Adrenal gland (tissue), 12 donors: Measurements from ENCODE around the gene PRKG1. TPM values are rescaled to one million over a fixed set of nuclear protein-coding genes. Genes with fewer than 3 reads are reported as not detected.
"Not testable (repeated sequence)": the region's sequence is repeated elsewhere in the genome, so short reads cannot be mapped to it uniquely, and the experiment has no call there.

Experiments
- DNase-seq, 7 donors: peaks; one replicate each; pipeline ENCODE4 v3.0.0-alpha.2; 2019 to 2020
- H3K27ac ChIP-seq, 5 donors: fragments of 200-600 bp; sonication (generic) in 4 of 5; 1 replicate in 3 of 5; 2 replicates in 2 of 5; pipeline versions ENCODE4 v1.5.1 to v1.8.0; 2016 to 2020; ENCODE audit warnings: mild to moderate bottlenecking in 1 of 5
- H3K27me3 ChIP-seq: fragments of 200-600 bp; 2 replicates; pipeline ENCODE4 v1.8.0; 2021
- H3K36me3 ChIP-seq, 2 donors: fragments of 200-600 bp; replicated peaks in 1 of 2; 1 replicate in 1 of 2; 2 replicates in 1 of 2; pipeline versions ENCODE4 v1.5.1 to v1.8.0; 2018 to 2022
- H3K4me1 ChIP-seq, 2 donors: fragments of 200-600 bp; replicated peaks in 1 of 2; 1 replicate in 1 of 2; 2 replicates in 1 of 2; pipeline versions ENCODE4 v1.5.1 to v1.8.0; 2018 to 2021
- H3K4me3 ChIP-seq, 4 donors: fragments of 200-600 bp; sonication (generic) in 3 of 4; one replicate each; pipeline ENCODE4 v1.5.1; 2016 to 2018
- H3K9me3 ChIP-seq, 3 donors: fragments of 200-600 bp; sonication (generic) in 1 of 3; replicated peaks in 1 of 3; 1 replicate in 2 of 3; 2 replicates in 1 of 3; pipeline versions ENCODE4 v1.5.1 to v1.8.0; 2016 to 2021
- POLR2A ChIP-seq, 2 donors: fragments of 450-650 bp; IDR thresholded peaks; one replicate each; pipeline ENCODE4 v1.6.1; 2017; ENCODE audit warnings: antibody characterized with exemption in 2 of 2, mild to moderate bottlenecking in 2 of 2, moderate library complexity in 1 of 2
- WGBS, 4 donors: extraction: QIAGEN DNeasy Blood & Tissue Kit in 2 of 4; methylation state at CpG; one replicate each; pipeline versions ENCODE4 v1.1.5 to v1.1.7; 2013 to 2017; 5-methylcytosine and 5-hydroxymethylcytosine counted together
- intact Hi-C, 2 donors: fragments of 100-400 bp; cut with DNase I; formaldehyde crosslinking; loops; one replicate each; pipeline versions ENCODE4 v1.14.1 to v1.15.0; 2022 to 2023
- polyA plus RNA-seq, 3 donors: library from polyadenylated mRNA; stranded (reverse); fragments of 200-250 nt in 2 of 3; fragments of 350-450 nt in 1 of 3; fragmentation: Illumina TruSeq in 1 of 3; extraction: RNeasy Lipid Tissue Mini Kit (QIAGEN cat#74804) in 1 of 3; gene quantifications; one replicate each; pipeline ENCODE4 v1.2.3, GENCODE V29; 2013 to 2014
- total RNA-seq, 9 donors: library from RNA; depleted of rRNA in 4 of 9; stranded (reverse); fragments of >200 nt in 4 of 9; fragments of 120-200 nt in 1 of 9; fragmentation: NEBNext Ultra II Directional in 1 of 9; extraction: Animal tissue kit (Norgen Biotek cat#: 25700) in 1 of 9; gene quantifications; one replicate each; pipeline versions ENCODE4 v1.1.0 to v1.2.4, GENCODE V29; 2013 to 2023
- TF ChIP-seq, protein P1 (sequence below), 6 experiments: fragments of 450-650 bp in 4 of 6; fragments of 200-600 bp in 2 of 6; sonication (generic) in 1 of 6; IDR thresholded peaks; 1 replicate in 5 of 6; 2 replicates in 1 of 6; pipeline versions ENCODE4 v1.5.1 to v1.8.0; 2016 to 2021; ENCODE audit warnings: antibody characterized with exemption in 6 of 6, mild to moderate bottlenecking in 2 of 6, moderate library complexity in 1 of 6
- donor health status: healthy with polysubstance abuse.
- donor health status: Bipolar disorder and iron deficiency.
- donor health status: DM: yes; HTN: yes; CAD: no.
- donor health status: DM: no; HTN: no; CAD: no.
- donor health status: DM: no; HTN: no; CAD: no.
- donor health status: DM: yes; HTN: yes; CAD: no.

Gene PRKG1
- total and polyA plus RNA-seq, 12 donors = 6.9 to 104 (median 29.7) TPM

DNA sequence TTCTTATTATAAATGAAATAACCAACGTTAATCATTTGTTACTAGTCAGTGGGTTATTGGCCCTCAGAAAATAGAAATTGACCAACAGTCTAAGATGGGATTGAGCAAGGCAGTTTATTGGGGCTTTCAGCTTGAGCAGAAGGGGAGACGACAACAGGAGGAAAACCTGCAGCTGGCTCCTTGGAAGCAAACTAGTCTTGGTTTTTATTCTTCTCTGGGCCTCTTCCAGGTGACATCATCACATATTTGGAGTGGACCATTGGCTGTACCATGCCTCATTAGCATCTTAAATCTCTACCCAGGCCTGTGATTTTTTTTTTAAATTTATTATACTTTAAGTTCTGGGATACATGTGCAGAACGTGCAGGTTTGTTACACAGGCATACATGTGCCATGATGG, 684.1 kb downstream of the PRKG1 start:
- intact Hi-C loops = no loop called here
- 89 to 95% (median 94%) methylated on average over 3 of the region's 3 CpGs for WGBS, 4 donors
- no peak overlapping the region for H3K4me3 ChIP-seq
- no peaks in the 10 kb centered on the region for H3K27me3 ChIP-seq
- no peak for DNase-seq
- no peaks in the 10 kb centered on the region for H3K4me1 ChIP-seq
- H3K36me3 ChIP-seq = no peaks in the 10 kb centered on the region
- TF ChIP-seq, protein P1, sequence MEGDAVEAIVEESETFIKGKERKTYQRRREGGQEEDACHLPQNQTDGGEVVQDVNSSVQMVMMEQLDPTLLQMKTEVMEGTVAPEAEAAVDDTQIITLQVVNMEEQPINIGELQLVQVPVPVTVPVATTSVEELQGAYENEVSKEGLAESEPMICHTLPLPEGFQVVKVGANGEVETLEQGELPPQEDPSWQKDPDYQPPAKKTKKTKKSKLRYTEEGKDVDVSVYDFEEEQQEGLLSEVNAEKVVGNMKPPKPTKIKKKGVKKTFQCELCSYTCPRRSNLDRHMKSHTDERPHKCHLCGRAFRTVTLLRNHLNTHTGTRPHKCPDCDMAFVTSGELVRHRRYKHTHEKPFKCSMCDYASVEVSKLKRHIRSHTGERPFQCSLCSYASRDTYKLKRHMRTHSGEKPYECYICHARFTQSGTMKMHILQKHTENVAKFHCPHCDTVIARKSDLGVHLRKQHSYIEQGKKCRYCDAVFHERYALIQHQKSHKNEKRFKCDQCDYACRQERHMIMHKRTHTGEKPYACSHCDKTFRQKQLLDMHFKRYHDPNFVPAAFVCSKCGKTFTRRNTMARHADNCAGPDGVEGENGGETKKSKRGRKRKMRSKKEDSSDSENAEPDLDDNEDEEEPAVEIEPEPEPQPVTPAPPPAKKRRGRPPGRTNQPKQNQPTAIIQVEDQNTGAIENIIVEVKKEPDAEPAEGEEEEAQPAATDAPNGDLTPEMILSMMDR (IDR thresholded peaks at IDR 0.05) = no peak
- no peak for TF ChIP-seq POLR2A (IDR thresholded peaks at IDR 0.05)
- no peak overlapping the region for H3K27ac ChIP-seq
- H3K9me3 ChIP-seq = no peaks in the 10 kb centered on the region

DNA sequence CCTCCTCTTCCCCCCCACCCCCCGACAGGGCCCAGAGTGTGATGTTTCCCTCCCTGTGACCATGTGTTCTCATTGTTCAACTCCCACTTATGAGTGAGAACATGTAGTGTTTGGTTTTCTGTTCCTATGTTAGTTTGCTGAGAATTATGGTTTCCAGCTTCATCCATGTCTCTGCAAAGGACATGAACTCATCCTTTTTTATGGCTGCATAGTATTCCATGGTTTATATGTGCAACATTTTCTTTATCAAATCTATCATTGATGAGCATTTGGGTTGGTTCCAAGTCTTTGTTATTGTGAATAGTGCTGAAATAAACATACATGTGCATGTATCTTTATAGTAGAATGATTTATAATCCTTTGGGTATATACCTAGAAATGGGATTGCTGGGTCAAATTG, 684.6 kb downstream of the PRKG1 start:
- WGBS, 4 donors = 84 to 100% (median 94%) methylated on average over 1 of the region's 1 CpG
- intact Hi-C loops, H3K9me3 ChIP-seq: not testable (repeated sequence)

DNA sequence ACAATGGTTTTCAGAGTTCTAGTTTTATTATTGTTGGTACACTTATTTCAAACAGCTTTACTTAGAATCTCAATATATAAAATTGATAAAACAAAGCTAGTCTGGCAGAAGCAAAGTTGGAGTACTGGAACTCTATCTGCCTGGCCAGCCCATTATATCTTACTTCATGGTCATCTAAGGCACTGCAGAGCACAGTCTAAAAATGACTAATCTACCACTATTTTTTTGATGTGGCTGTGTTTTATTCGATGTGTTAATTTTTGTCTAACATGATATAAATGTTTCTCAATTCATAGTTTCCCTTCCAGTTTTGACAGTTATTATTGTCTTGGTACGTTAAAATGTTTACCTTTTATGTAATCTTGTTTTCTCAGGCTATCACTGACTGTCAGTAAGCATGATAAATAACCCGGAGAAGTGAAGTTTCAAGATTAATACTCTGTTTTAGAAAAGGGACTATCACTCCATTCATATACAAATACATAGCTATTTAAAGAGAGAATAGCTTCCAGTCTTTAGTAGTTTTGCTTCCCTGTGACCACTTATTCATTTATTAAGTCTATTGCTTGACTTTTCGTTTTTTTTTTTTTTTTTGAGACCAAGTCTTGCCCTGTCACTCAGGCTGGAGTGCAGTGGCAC, 685.7 kb downstream of the PRKG1 start:
- H3K27ac ChIP-seq = no peak overlapping the region
- intact Hi-C loops = no loop called here
- H3K9me3 ChIP-seq = no peaks in the 10 kb centered on the region
- no peaks in the 10 kb centered on the region for H3K36me3 ChIP-seq
- no peaks in the 10 kb centered on the region for H3K27me3 ChIP-seq
- no peak overlapping the region for H3K4me3 ChIP-seq
- DNase-seq = no peak
- WGBS, 4 donors = 33 to 36% (median 34%) methylated on average over 4 of the region's 4 CpGs
- TF ChIP-seq POLR2A (IDR thresholded peaks at IDR 0.05) = no peak
- TF ChIP-seq, protein P1 (IDR thresholded peaks at IDR 0.05) = no peak
- no peaks in the 10 kb centered on the region for H3K4me1 ChIP-seq

More for the DNA sequence above, 684.6 kb downstream of the PRKG1 start:
- H3K36me3 ChIP-seq, H3K27ac ChIP-seq, H3K4me1 ChIP-seq, DNase-seq, H3K27me3 ChIP-seq, H3K4me3 ChIP-seq: not testable (repeated sequence)

DNA sequence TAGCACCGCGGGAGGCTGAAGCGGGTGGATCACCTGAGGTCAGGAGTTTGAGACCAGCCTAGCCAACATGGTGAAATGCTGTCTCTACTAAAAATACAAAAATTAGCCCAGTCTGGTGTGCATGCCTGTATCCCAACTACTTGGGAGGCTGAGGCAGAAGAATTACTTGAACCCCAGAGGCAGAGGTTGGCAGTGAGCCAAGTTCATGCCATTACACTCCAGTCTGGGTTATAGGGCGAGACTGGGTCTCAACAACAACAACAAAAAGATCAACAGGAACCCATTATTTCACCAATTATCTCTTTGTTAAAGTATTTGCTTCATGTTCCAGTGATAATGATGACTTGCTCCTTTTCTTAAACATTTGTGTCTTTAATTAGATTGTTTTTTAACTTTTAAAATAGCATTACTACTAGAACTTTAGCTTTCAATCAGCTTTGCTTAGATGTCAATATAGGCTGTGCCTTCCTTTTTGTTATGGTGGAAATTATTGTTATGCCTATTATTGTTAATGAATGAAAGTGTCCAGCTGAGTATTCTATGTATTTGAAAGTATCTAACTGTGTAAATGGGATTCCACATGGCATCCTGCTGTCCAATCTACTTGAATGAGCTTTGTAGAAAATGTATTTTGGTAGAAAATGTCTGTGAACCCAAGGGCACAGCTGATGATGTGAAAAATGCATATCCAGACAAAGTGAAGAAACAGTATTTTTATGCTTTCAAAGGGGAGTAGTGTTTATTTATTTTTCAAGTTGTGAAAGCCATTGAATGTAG, 686.8 kb downstream of the PRKG1 start:
- no peak for TF ChIP-seq POLR2A (IDR thresholded peaks at IDR 0.05)
- TF ChIP-seq, protein P1 (IDR thresholded peaks at IDR 0.05) = no peak
- 90 to 97% (median 96%) methylated on average over 4 of the region's 4 CpGs for WGBS, 4 donors

More for the DNA sequence above, 686.8 kb downstream of the PRKG1 start:
- no peaks in the 10 kb centered on the region for H3K27me3 ChIP-seq
- no peak for DNase-seq
- H3K4me1 ChIP-seq = no peaks in the 10 kb centered on the region
- H3K4me3 ChIP-seq = no peak overlapping the region
- no peak overlapping the region for H3K27ac ChIP-seq
- no peaks in the 10 kb centered on the region for H3K9me3 ChIP-seq
- intact Hi-C loops = no loop called here
- no peaks in the 10 kb centered on the region for H3K36me3 ChIP-seq
